Subcutaneous abdominal adipose tissue (tissue), 5 donors: ENCODE measurements around the gene CDNF.
"Not testable (repeated sequence)": the region's sequence is repeated elsewhere in the genome, so short reads cannot be mapped to it uniquely, and the experiment has no call there.

Experiments used
- H3K27ac ChIP-seq: one replicate; pipeline ENCODE4 v1.7.0; 2013; ENCODE audit warnings: low read depth, mild to moderate bottlenecking, inconsistent platforms, low read length, moderate library complexity
- H3K27me3 ChIP-seq, 5 donors: one replicate each; pipeline ENCODE4 v1.7.0; 2013; ENCODE audit warnings: low read length in 5 of 5, inconsistent platforms in 1 of 5; ENCODE audit not compliant: control insufficient read depth in 5 of 5, insufficient read depth in 4 of 5
- H3K36me3 ChIP-seq, 5 donors: one replicate each; pipeline ENCODE4 v1.7.0; 2013; ENCODE audit warnings: low read length in 5 of 5; ENCODE audit not compliant: control insufficient read depth in 5 of 5, insufficient read depth in 5 of 5
- H3K4me1 ChIP-seq, 5 donors: one replicate each; pipeline ENCODE4 v1.7.0; 2013; ENCODE audit warnings: low read length in 5 of 5, mild to moderate bottlenecking in 3 of 5, moderate library complexity in 1 of 5; ENCODE audit not compliant: control insufficient read depth in 5 of 5, insufficient read depth in 5 of 5
- H3K4me3 ChIP-seq, 5 donors: one replicate each; pipeline ENCODE4 v1.7.0; 2013; ENCODE audit warnings: low read length in 5 of 5, low read depth in 1 of 5
- H3K9ac ChIP-seq, 5 donors: one replicate each; pipeline ENCODE4 v1.7.0; 2013; ENCODE audit warnings: low read length in 5 of 5, mild to moderate bottlenecking in 4 of 5, moderate library complexity in 3 of 5
- H3K9me3 ChIP-seq, 5 donors: one replicate each; pipeline ENCODE4 v1.7.0; 2013; ENCODE audit warnings: low read length in 5 of 5; ENCODE audit not compliant: control insufficient read depth in 5 of 5
- donor health status: healthy.
- donor health status: healthy.
- donor health status: healthy.
- donor health status: healthy.
- donor health status: healthy.

Gene CDNF

GRCh38 chr10:14864871-14865270 lies 27.0 kb upstream of the CDNF start:
- H3K27me3 ChIP-seq, H3K9me3 ChIP-seq, H3K4me1 ChIP-seq, H3K27ac ChIP-seq, H3K4me3 ChIP-seq, H3K9ac ChIP-seq: not testable (repeated sequence)
- peaks cover 15 to 26% (median 20%) of the 10 kb centered on the region in 5 donors for H3K36me3 ChIP-seq

GRCh38 chr10:14864466-14864865 lies 26.6 kb upstream of the CDNF start:
- H3K36me3 ChIP-seq, result peaks cover 11 to 23% (median 16%) of the 10 kb centered on the region in 5 donors
- not testable (repeated sequence) for H3K4me3 ChIP-seq, H3K9ac ChIP-seq, H3K9me3 ChIP-seq, H3K4me1 ChIP-seq, H3K27ac ChIP-seq, H3K27me3 ChIP-seq

GRCh38 chr10:14860791-14861190 lies 23.0 kb upstream of the CDNF start:
- no peak overlapping the region for H3K9ac ChIP-seq
- H3K4me3 ChIP-seq, result no peak overlapping the region
- no peaks in the 10 kb centered on the region for H3K9me3 ChIP-seq
- H3K27me3 ChIP-seq, result no peaks in the 10 kb centered on the region
- H3K36me3 ChIP-seq, result peaks cover 6 to 22% (median 10%) of the 10 kb centered on the region in 5 donors
- H3K27ac ChIP-seq, result no peak overlapping the region
- peaks cover 0 to 8% (median 0%) of the 10 kb centered on the region in 5 donors for H3K4me1 ChIP-seq

- peak overlapping the region in 1 of 5 donors; percentile 11 for H3K9ac ChIP-seq
- no peak overlapping the region for H3K27ac ChIP-seq
- H3K9me3 ChIP-seq, result no peaks in the 10 kb centered on the region
- H3K4me3 ChIP-seq, result no peak overlapping the region
- peaks cover 0 to 8% (median 0%) of the 10 kb centered on the region in 5 donors for H3K4me1 ChIP-seq
- H3K27me3 ChIP-seq, result no peaks in the 10 kb centered on the region
- peaks cover 9 to 25% (median 10%) of the 10 kb centered on the region in 5 donors for H3K36me3 ChIP-seq
Measured at GRCh38 chr10:14859775-14860174, 21.9 kb upstream of the CDNF start.

- H3K36me3 ChIP-seq, result peaks cover 10 to 31% (median 14%) of the 10 kb centered on the region in 5 donors
- peaks cover 0 to 8% (median 0%) of the 10 kb centered on the region in 5 donors for H3K4me1 ChIP-seq
- no peak overlapping the region for H3K27ac ChIP-seq
Measured at GRCh38 chr10:14859043-14859442, 21.2 kb upstream of the CDNF start.

GRCh38 chr10:14858338-14858960 lies 20.6 kb upstream of the CDNF start:
- peaks cover 0 to 8% (median 0%) of the 10 kb centered on the region in 5 donors for H3K4me1 ChIP-seq
- no peaks in the 10 kb centered on the region for H3K27me3 ChIP-seq
- no peak overlapping the region for H3K27ac ChIP-seq
- no peaks in the 10 kb centered on the region for H3K9me3 ChIP-seq
- peaks cover 10 to 31% (median 15%) of the 10 kb centered on the region in 5 donors for H3K36me3 ChIP-seq
- H3K9ac ChIP-seq, result no peak overlapping the region
- no peak overlapping the region for H3K4me3 ChIP-seq

More at GRCh38 chr10:14859043-14859442, 21.2 kb upstream of the CDNF start:
- Histone ChIP-seq H3K4me3 (no peak overlapping the region), H3K27me3 (no peaks in the 10 kb centered on the region), H3K9ac (no peak overlapping the region), H3K9me3 (no peaks in the 10 kb centered on the region)

- Histone ChIP-seq H3K27ac (no peak overlapping the region), H3K4me3 (no peak overlapping the region), H3K27me3 (no peaks in the 10 kb centered on the region), H3K9me3 (no peaks in the 10 kb centered on the region), H3K36me3 (peaks cover 15 to 33% (median 24%) of the 10 kb centered on the region in 5 donors), H3K4me1 (peaks cover 0 to 8% (median 0%) of the 10 kb centered on the region in 5 donors), H3K9ac (no peak overlapping the region)
Measured at GRCh38 chr10:14855453-14855852, 17.6 kb upstream of the CDNF start.

- Histone ChIP-seq H3K36me3 (peaks cover 11 to 29% (median 24%) of the 10 kb centered on the region in 5 donors), H3K9me3 (no peaks in the 10 kb centered on the region), H3K4me3 (no peak overlapping the region), H3K9ac (no peak overlapping the region), H3K27me3 (no peaks in the 10 kb centered on the region), H3K27ac (no peak overlapping the region), H3K4me1 (no peaks in the 10 kb centered on the region)
Measured at GRCh38 chr10:14852236-14852635, 14.4 kb upstream of the CDNF start.

GRCh38 chr10:14844948-14845347 lies 7.1 kb upstream of the CDNF start:
- Histone ChIP-seq H3K27me3 (no peaks in the 10 kb centered on the region), H3K4me1 (no peaks in the 10 kb centered on the region), H3K27ac (no peak overlapping the region), H3K9me3 (no peaks in the 10 kb centered on the region), H3K4me3 (no peak overlapping the region), H3K9ac (no peak overlapping the region), H3K36me3 (peaks cover 31 to 54% (median 38%) of the 10 kb centered on the region in 5 donors)

- no peaks in the 10 kb centered on the region for H3K9me3 ChIP-seq
- H3K36me3 ChIP-seq, result peaks cover 26 to 47% (median 35%) of the 10 kb centered on the region in 5 donors
Measured at GRCh38 chr10:14843327-14843988, 5.6 kb upstream of the CDNF start.

More at GRCh38 chr10:14843327-14843988, 5.6 kb upstream of the CDNF start:
- H3K27me3 ChIP-seq, result no peaks in the 10 kb centered on the region
- no peak overlapping the region for H3K9ac ChIP-seq
- no peak overlapping the region for H3K4me3 ChIP-seq
- H3K27ac ChIP-seq, result no peak overlapping the region
- peaks cover 0 to 13% (median 11%) of the 10 kb centered on the region in 5 donors for H3K4me1 ChIP-seq
